ENCODE results near the gene SLC5A11.
"Not testable (repeated sequence)": the region's sequence is repeated elsewhere in the genome, so short reads cannot be mapped to it uniquely, and the experiment has no call there.

Gene SLC5A11

GRCh38 chr16:24836836-24837235 lies 8.9 kb upstream of the SLC5A11 start:
- DNase-seq, result no peak

- no peak for DNase-seq
Observed at GRCh38 chr16:24837969-24838368, 7.8 kb upstream of the SLC5A11 start.

- DNase-seq, result no peak
Observed at GRCh38 chr16:24838554-24839266, 7.1 kb upstream of the SLC5A11 start.

GRCh38 chr16:24839347-24839972 lies 6.3 kb upstream of the SLC5A11 start:
- DNase-seq, result no peak

- DNase-seq, result no peak
Observed at GRCh38 chr16:24841291-24841690, 4.5 kb upstream of the SLC5A11 start.

- DNase-seq, result peak; percentile 59
Observed at GRCh38 chr16:24844101-24845030, 1.4 kb upstream of the SLC5A11 start.

- not testable (repeated sequence) for DNase-seq
Observed at GRCh38 chr16:24845031-24845365, 765 bp upstream of the SLC5A11 start.

- DNase-seq, result no peak
Observed at GRCh38 chr16:24846548-24847357, 990 bp downstream of the SLC5A11 start.

- DNase-seq, result no peak
Observed at GRCh38 chr16:24847358-24847664, 1.5 kb downstream of the SLC5A11 start.

- DNase-seq, result no peak
Observed at GRCh38 chr16:24848065-24848464, 2.3 kb downstream of the SLC5A11 start.

GRCh38 chr16:24849641-24850040 lies 3.9 kb downstream of the SLC5A11 start:
- no peak for DNase-seq

GRCh38 chr16:24850289-24850938 lies 4.7 kb downstream of the SLC5A11 start:
- DNase-seq, result peak; percentile 62

GRCh38 chr16:24851700-24852099 lies 5.9 kb downstream of the SLC5A11 start:
- peak; percentile 72 for DNase-seq

- no peak for DNase-seq
Observed at GRCh38 chr16:24852281-24852721, 6.5 kb downstream of the SLC5A11 start.

GRCh38 chr16:24853169-24853824 lies 7.5 kb downstream of the SLC5A11 start:
- no peak for DNase-seq

GRCh38 chr16:24853830-24854229 lies 8.1 kb downstream of the SLC5A11 start:
- no peak for DNase-seq

GRCh38 chr16:24854607-24855171 lies 8.9 kb downstream of the SLC5A11 start:
- no peak for DNase-seq

GRCh38 chr16:24855678-24856077 lies 9.9 kb downstream of the SLC5A11 start:
- no peak for DNase-seq

GRCh38 chr16:24856871-24857270 lies 11.1 kb downstream of the SLC5A11 start:
- not testable (repeated sequence) for DNase-seq

- DNase-seq, result peak; percentile 44
Observed at GRCh38 chr16:24858219-24859041, 12.7 kb downstream of the SLC5A11 start.

GRCh38 chr16:24861461-24861860 lies 15.7 kb downstream of the SLC5A11 start:
- DNase-seq, result no peak

Data from activated CD4-positive, alpha-beta T cell treated with anti-CD3 and anti-CD28 coated beads, Interleukin-2, Interleukin-6, amounts not matched to agents 100 ng/mL and 50 ng/mL, durations not matched to agents 16 hours and 8 hours (primary cell).